ENCODE measurements around the gene JAK3. TPM values are rescaled to one million over a fixed set of nuclear protein-coding genes. Genes with fewer than 3 reads are reported as not detected.
"Not testable (repeated sequence)": the region's sequence is repeated elsewhere in the genome, so short reads cannot be mapped to it uniquely, and the experiment has no call there.

JAK3 gene
- total RNA-seq, 1 experiment from 2014 or later, result 4.4 TPM

- Mint-ChIP-seq H3K9me3 (no peaks in the 10 kb centered on the region), H3K4me3 (no peak overlapping the region), H3K36me3 (no peaks in the 10 kb centered on the region), H3K4me1 (no peaks in the 10 kb centered on the region), H3K27me3 (ENCODE audit: low read depth) (peaks cover 5% of the 10 kb centered on the region; the same call in 1 of the 2 replicates), H3K27ac (no peak overlapping the region; the same call in 1 of the 2 replicates)
- ATAC-seq, result no peak
- CTCF ChIA-PET, result interaction anchor here (1.0 to 1.3 kb wide), 3 partner anchors 8 to 28 kb away, joined by 3 to 4 read pairs (median 3); partner anchors contain the start of gene B3GNT3
- POLR2A ChIA-PET, result no interaction called here
- TF ChIP-seq ZNF232 (CRISPR knock-in tag; IDR thresholded peaks at IDR 0.05) (no peak), IRF1 (CRISPR knock-in tag; IDR thresholded peaks at IDR 0.05) (no peak), CBFB (CRISPR knock-in tag; IDR thresholded peaks at IDR 0.05; ENCODE audit: low read depth) (no peak), ZBTB43 (CRISPR knock-in tag; IDR thresholded peaks at IDR 0.05) (no peak), PREB (CRISPR knock-in tag; IDR thresholded peaks at IDR 0.05; ENCODE audit: borderline replicate concordance) (no peak), ZMAT4 (CRISPR knock-in tag; IDR thresholded peaks at IDR 0.05) (no peak), ZNF425 (CRISPR knock-in tag; conservative IDR thresholded peaks at IDR 0.05) (no peak), PRDM15 (CRISPR knock-in tag; IDR thresholded peaks at IDR 0.05) (no peak), ZNF281 (CRISPR knock-in tag; IDR thresholded peaks at IDR 0.05) (no peak), ZBTB21 (CRISPR knock-in tag; IDR thresholded peaks at IDR 0.05; ENCODE audit: borderline replicate concordance) (no peak), SMAD4 (CRISPR knock-in tag; IDR thresholded peaks at IDR 0.05) (no peak), IRF2 (CRISPR knock-in tag; IDR thresholded peaks at IDR 0.05; ENCODE audit: borderline replicate concordance, low read depth) (no peak), ZNF317 (CRISPR knock-in tag; IDR thresholded peaks at IDR 0.05; ENCODE audit: borderline replicate concordance, low read depth) (no peak), ZNF512 (CRISPR knock-in tag; IDR thresholded peaks at IDR 0.05; ENCODE audit: borderline replicate concordance) (no peak), CREM (CRISPR knock-in tag; IDR thresholded peaks at IDR 0.05) (no peak), NFATC4 (CRISPR knock-in tag; IDR thresholded peaks at IDR 0.05) (no peak), CREB1 (CRISPR knock-in tag; IDR thresholded peaks at IDR 0.05) (no peak), CTCF (IDR thresholded peaks at IDR 0.05) (no peak)
- no peak for DNase-seq (ENCODE audit: low spot score)
Observed at GRCh38 chr19:17802137-17802858, 45.5 kb downstream of the JAK3 start.

GRCh38 chr19:17798599-17798998, 49.2 kb downstream of the JAK3 start:
- peaks cover 28% of the 10 kb centered on the region for H3K27me3 Mint-ChIP-seq (ENCODE audit: low read depth)
- POLR2A ChIA-PET; H3K9me3 Mint-ChIP-seq; ATAC-seq; H3K4me3 Mint-ChIP-seq; DNase-seq (ENCODE audit: low spot score); H3K4me1 Mint-ChIP-seq; H3K36me3 Mint-ChIP-seq; H3K27ac Mint-ChIP-seq: not testable (repeated sequence)
- CTCF ChIA-PET, result interaction anchor here (0.7 kb wide), 2 partner anchors 32 to 147 kb away, joined by 3 to 5 read pairs; no protein-coding TSS in a partner anchor

All from WTC11 (cell line).